ENCODE data around the gene E2F1.
"Not testable (repeated sequence)": the region's sequence is repeated elsewhere in the genome, so short reads cannot be mapped to it uniquely, and the experiment has no call there.

Gene E2F1

DNA sequence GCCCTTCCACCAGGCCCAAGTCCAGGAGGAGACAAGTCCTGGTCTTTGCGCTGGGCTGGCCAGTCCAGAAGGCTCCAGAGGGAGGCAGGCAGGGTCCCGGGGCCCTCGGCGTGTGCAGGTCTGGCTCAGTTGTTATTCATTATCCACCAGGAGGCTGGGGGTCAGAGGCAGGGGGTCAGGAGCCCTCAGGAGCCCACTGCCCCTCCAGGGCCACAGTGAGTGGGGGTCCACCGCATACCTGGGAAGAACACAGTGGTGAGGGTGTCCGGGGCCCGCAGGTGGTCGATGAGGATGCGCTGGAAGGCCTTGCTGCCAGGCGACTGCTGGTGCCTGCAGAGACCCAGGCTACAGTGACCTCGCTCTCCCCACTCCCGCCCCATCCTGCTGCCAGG is 28.5 kb downstream of the E2F1 start:
- no peak for DNase-seq (ENCODE audit: low read depth)

DNA sequence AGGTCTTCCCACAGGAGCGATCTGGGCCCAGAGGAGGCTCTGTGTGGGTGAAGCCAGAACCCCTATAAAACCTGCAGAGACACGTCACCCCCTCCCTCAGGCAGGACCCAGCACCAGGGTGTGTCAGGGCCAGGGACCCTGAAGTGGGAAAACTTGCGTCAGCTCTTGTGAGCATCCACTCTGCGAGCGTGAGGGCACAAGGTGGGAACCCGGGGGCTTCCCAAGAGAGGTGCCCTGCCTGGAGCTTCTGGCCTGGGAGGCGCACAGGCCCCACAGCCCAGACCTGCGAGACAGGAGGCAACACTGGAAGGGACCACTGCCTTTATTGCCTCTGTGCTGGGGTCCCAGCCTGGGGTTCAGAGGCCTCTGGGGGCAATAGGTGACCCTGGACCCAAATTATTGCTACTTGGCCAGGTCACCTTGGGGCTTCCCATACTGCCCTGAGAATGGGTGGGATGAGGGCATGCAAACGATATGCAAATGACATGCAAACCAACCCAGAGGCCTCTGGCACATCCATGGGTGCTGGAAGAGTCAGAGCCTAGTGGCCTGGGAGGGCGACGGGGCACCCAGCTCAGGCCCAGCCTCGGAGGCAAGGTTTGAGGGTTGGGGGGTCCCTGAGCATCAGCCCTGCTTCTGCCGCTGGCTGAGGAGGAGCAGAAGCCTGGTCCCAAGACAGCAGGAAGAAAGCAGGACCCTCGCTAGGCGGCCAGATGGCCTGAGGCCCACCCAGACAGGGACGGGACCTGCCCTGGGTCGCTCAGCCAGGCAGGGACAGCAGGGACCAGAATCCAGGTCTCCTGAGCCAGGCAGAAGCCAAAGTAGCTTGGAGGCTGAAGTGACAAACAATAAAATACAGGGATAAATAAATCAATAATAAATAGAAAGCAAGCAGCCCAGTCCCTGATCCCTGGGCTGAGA is 29.1 kb downstream of the E2F1 start:
- DNase-seq (ENCODE audit: low read depth) = no peak

DNA sequence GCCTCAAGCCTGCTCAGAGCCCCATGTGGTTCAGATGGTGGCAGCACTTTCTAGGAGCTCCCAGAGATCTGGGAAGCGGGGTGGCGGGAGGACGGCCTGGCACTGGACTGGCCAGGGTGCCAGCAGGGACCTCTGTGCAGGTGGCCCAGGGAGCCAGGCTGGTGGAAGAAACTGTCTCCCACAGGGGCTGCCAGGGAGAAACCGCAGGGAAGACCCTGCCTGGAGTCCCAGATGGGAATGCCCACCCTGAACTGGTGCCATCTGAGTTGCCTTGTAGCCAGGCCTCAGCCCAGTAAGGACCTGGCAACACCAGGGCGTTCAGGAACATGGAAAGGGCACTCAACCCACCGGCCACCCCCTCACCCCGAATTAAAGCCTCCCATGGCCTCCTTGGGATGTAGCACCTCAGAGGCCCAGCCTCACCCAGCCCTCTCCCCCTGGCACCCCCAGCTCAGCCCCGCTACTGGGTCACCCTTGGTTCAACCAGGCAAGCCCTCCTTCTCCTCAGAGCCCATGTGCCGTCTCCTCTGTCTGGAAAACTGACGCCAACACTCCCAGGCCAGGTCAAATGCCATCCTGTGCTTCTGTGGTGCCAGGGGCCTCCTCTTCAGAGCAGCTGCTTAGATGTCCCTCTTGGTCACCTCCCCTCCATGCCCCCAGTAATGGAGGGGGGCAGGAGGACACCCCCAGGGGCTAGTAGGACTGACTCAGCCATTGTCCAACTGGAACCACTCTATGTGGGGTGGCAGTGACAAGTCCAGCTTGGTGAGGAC is 30.0 kb downstream of the E2F1 start:
- DNase-seq (ENCODE audit: low read depth) = no peak

DNA sequence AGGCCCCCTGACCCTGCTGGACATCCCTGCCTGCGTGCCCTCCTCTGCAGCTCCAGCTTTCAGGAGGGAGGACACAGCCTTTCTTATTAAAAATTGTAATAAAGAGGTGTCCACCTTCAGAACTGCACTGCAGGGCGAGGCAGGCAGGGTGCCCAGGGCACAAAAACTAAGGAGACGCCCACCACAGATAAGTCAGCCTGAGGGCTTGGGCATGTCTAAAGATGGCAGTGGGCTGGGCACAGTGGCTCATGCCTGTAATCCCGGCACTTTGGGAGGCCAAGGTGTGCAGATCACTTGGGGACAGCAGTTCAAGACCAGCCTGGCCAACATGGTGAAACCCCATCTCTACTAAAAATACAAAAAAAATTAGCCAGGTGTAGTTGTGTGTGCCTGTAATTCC is 31.0 kb downstream of the E2F1 start:
- no peak for DNase-seq (ENCODE audit: low read depth)

DNA sequence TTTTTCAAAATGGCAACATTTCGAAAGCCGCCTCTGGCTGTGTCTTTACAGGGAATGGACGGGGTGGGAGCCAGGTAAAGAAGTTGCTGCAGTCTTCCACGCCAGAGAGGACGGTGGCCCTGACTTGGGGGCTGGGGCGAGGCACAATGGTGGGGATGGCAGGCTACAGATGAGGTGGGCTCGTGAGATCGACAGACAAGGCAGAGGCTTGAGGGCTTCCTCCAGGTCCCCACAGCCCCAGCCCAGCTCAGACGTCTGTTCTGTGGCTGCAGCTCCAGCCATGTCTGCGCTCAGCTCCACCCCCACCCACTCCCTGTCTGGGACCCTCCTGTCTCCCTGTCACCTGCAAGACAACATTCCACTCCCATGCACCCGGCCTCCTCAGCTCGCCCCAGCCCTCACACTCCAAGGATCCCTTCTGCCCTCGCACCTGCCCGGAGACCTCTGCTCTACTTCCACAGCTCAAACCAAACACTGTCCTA is 31.5 kb downstream of the E2F1 start:
- DNase-seq (ENCODE audit: low read depth) = no peak

DNA sequence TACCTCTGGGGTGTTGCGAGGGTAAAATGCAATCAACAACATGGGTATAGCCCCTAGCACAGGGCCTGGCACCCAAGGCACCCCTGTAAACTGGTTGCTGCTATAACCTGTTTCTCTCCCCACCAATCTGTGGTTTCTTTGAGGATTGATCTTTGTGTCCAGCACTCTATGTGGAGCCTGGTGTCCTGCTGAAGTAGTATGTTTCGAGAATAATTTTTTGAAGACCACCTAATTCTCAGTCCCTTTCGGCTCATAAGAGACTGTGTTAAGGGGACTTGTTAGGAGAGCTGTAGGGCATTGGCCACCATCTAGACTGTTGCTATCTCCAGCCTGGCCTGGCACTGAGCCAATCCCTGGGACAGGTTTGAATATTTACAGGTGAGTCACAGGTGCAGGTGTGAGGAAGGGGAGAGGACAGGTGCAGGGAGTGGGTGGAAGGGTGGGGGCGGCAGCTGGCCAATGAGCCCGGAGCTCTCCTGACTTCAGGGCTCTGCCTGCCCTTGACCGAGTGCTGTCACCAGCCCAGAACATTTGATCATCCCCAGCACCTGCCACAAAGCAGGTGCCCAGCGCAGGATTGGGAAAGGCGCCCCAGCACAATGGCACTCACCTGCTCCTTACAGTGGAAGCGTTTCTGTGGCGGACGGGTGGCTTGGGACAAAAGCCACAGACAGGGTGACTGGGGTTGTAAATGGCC is 32.1 kb downstream of the E2F1 start:
- no peak for DNase-seq (ENCODE audit: low read depth)

DNA sequence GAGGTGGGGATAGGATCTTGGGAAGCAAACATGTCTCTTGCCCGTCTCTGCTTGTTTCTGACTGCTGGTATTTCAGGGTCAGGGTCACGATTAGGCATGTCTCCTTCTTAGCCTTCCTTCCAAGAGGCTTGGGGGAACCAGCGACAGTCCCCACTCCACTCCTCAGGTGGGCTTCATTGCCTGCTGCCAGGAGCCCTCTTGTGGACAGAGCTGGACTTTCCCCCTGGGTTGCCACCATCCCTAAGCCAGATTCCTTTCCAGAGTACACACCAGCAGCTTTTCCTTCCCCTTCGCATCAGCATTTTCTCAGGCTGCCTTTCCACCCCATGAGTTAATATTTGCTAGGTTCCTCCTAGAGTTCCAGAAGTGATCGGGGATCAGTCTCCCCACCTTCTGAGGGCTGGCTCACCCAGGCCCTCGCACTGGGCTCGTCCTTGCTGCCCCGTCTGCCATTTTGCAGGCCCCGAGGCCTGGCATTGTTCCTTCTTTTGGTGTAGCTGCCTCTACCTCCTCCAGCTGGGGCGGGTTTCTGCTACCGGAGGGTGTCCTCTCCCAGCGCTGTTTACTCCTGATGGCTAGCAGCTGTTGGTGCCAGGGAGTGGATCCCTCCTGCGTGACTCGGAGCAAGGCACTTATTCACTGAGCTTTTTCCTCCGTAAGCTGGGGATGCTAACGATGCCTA is 32.8 kb downstream of the E2F1 start:
- DNase-seq (ENCODE audit: low read depth) = no peak

DNA sequence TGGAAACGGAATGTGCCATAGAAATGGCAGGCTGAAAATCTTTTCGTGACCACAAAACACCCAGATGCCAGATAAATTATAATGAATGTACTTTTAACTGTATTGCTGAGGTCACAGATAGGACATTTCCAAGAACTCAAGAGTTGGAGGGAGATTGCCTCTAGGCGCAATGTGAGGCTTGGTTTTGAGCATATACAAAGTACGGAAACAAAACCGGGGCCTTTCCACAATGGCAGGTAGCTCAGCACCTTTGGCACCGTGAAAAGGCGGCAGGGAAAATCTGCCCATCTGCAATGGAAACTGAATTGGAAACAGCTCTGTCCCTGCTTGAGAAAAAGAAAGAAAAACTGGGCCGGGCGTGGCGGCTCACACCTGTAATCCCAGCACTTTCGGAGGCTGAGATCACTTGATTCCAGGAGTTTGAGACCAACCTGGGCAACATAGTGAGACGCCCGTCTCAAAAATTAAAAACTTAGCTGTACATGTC is 34.6 kb downstream of the E2F1 start:
- DNase-seq (ENCODE audit: low read depth) = no peak

DNA sequence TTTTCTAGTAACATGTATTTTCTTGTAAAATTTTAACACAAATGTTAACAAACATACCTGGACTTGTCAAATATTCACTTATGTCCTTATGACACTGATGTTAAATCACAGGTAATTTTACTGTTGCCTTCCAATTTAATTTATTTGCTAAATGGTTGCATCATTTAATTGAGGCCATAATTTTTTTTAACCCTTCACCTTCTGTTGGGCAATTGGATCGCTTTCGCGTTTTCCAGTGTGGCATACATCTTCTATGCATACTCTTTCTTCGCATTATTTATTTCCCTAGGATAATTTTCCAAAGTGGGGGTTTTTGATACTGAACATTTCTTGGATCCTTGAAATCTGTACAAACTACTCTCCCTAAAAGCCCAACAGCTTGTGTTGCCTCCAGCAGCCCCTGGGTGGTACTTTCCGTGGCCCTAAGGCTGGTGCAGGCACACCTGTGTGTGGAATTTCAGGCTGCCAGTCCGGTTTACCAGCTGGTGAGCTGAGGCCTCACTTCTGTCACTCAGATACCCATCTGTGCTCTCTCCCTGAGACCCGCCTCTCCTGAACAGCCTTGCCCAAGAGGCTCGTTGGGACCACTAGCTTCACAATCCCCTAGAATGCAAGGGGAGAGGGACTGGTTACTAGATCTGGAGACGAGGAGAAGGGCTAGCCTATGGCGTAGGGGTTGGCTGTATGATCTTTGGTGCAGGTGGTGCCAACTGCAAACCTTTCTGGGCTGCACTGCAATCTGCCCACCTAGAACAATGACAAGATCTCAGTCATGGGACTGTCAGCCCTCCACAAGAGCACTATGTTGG is 35.2 kb downstream of the E2F1 start:
- DNase-seq (ENCODE audit: low read depth) = no peak

DNA sequence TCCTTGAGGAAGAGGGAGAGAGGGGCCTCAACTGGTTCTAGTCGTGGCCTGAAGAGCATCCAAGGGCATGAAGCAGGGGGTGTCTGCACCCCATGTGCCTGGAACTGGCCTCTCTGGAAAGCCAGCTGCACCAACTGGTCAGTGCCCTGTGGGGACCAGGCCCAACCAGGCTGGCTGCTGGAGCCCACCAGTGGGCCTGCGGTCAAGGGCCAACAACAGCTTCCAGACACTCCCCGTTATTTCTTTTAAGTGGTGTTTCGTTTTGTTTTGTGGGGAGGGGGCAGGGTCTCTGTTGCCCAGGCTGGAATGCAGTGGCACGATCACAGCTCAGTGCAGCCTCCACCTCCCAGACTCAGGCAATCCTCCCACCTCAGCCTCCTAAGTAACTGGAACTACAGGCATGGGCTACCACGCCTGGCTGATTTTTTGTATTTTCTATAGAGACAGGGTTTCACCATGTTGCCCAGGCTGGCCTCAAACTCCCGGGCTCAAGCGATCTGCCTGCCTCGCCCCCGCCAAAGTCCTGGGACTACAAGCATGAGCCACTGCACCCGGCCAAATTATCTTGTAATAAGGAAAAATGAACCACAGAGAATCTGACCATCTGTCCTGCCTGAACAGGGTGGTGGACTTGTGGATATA is 36.0 kb downstream of the E2F1 start:
- DNase-seq (ENCODE audit: low read depth) = no peak

DNA sequence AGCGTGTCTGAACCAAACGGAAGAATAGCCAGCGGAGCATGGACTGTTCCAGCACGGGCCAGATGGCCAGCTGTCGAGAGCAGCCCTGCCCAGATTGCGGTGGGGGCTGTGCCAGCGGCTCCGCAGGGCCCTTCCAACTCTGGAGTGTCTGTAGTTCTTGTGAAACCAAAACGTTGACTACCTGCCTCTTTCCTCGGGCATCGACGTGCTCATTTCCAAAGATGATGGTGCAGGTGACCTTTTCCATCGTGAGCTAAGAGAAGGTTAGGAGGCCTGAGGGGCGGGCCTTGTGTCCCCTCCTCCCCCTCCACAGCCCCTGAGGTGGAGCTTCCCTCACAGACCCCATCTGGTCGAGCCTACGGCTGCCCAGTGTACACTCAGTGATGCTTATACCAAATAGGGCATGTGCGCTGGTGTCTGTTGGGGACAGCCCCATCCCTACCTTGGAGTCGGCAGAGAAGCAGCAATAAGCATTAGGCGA is 36.9 kb downstream of the E2F1 start:
- no peak for DNase-seq (ENCODE audit: low read depth)

DNA sequence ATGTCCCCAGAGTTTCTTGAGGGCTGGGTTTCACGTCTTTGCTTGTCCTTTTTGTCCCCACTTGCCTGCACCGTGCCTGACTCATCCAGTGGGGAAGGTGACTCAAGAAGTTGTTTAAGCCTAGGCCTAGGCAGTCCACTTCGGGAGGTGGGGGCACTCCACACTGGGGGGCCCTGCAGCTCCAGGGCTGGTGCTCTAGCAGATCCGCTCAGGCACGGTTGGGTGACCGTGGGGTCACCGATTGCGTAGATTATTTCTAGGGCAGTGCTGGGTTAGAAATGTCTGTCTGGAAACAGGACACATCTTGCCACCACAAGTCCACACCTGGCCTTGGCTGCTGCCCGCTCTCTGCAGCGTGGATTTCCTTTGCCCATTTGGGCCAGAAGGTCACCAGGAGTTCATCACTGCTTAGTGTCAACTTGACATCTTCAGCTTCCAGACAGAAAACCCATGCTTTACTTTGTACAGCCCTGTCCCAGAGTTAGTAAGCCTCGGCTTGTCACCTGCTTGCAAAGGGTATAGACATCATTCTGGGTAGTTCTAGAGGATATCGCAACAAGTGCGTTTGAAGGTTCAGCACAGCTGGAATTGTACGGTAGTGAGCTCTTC is 37.7 kb downstream of the E2F1 start:
- no peak for DNase-seq (ENCODE audit: low read depth)

DNA sequence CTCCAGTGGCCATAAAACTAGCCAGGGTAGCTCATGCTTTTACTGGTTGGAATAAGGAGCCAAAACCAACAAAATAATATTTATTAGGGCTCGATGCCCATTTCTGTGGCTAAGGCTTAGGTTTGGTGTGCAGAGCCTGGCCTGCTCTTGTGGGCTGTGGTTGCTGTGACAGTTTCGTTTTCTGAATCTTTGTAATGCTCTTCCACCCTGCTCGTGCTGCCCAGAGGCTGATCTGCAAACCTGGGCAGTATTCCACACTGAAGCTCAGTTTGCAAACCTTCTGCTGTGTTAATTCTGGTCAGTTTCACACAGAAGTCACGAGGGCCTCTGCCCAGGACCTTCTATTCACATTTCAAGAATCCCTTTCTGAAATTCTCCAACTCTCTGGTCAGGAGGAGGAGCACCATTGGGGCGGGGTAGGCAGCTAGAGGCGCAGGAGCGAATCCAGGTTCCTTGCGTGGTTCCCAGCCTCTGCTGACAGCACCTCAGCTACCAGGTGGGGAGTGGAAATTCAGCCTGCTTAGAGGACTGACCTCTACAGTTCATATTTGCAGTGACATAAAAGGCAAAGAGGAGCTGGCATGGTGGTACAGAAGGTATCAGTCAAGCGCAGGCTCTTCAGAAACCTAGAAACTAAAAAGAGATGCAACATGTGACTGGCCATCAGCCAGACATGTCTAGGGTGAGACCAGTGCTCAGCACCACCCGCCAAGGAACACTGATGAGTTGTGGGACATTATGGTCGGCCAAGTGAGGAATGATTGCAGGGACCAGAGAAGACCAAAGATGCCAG is 38.4 kb downstream of the E2F1 start:
- DNase-seq (ENCODE audit: low read depth) = no peak

DNA sequence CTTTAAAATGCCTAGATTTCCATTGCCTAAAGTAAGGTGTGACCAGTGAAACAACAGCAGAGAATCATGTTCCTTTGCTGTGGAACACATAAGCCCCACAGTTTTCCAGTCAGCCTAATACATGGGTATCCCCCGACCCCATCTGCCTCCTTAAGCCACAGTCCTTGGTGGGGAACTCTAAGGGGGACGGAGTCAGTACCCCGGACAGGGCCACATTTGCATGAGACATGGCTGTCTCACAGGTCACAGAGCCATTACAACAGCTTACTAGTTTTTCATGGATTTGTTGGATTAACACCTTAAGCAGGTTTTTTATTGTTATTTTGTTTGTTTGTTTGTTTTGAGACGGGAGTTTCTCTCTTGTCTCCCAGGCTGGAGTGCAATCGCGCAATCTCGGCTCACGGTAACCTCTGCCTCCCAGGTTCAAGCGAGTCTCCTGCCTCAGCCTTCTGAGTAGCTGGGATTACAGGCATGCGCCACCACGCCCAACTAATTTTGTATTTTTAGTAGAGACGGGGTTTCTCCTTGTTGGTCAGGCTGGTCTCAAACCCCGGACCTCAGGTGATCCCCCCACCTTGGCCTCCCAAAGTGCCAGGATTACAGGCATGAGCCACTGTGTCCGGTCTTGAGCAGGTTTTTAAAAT is 39.1 kb downstream of the E2F1 start:
- not testable (repeated sequence) for DNase-seq (ENCODE audit: low read depth)

DNA sequence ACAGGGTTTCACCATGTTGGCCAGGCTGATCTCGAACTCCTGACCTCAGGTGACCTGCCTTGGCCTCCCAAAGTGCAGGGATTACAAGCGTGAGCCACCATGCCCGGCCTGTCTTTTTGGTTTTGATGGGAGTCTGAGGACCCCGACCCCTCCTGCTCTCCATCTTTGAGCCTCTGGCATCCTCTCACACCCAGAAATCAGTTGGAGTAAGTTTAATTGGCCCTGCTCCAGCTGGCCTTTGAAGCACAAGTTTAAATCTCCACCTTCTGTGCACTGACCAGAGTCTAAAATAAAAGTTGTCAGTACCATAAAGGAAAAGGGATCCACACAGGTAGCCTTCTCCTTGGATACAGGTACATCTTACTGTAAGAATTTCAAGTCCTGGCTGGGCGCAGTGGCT is 40.0 kb downstream of the E2F1 start:
- no peak for DNase-seq (ENCODE audit: low read depth)

DNA sequence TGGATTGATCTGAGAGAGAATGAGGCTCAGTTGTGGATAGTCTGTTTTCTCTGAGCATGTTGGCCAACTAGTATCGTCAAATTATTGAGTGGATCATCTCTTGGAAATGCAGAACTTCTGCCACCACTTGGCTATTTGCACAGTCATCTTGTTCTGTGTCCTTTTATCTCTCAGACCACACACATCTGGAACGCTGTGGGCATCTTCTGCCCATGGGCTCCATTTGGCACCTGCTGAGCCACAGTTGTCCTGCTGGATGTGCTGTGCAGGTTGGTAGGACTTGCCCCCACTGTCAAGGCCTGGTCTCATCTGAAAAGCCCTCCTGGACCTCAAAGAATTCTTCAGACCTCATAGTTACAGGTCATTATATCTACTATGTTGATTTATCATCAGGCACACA is 40.8 kb downstream of the E2F1 start:
- no peak for DNase-seq (ENCODE audit: low read depth)

DNA sequence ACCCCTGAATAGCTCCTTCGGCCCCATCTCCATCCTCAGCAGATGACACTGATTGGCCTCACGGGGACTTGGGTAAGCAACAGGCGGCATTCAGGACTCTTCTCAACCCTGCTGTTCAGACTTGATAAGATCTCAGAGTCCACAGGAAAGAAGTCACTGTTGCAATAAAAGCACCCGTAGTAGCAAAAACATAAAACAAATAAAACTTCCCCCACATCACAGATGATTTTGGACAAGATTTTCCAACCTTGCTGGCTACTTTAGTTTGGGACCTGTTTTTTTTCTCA is 41.2 kb downstream of the E2F1 start:
- DNase-seq (ENCODE audit: low read depth) = no peak

DNA sequence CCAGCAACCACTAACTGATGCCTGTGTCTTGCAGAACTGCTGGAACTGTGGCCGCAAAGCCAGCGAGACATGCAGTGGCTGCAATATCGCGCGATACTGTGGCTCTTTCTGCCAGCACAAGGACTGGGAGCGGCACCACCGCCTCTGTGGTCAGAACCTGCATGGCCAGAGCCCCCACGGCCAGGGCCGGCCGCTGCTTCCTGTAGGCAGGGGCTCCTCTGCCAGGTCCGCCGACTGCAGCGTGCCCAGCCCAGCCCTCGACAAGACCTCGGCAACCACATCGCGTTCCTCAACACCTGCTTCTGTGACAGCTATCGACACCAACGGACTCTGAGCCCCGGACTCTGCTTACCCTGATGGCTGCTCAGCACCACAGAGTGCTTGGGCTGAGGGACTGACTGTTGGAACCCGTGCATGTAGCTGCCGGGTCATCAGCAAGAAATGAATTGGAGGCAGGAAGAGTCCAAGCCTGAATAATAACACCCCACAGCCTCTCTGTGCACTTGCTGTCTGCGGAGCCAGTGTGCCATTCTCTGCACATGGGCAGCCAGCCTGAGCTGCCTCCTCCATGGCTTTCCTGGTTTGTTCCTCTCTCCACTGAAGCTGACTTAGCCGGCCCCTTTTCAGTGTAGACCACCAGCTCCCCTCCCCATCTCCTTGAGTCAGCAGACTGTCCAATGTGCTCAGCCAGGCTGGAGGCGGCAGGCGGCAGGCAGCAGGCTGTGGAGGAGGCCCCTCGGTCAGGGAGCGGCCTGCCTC is 41.7 kb downstream of the E2F1 start:
- DNase-seq (ENCODE audit: low read depth) = no peak

Data from stimulated activated CD8-positive, alpha-beta memory T cell treated with anti-CD3 and anti-CD28 coated beads, Interleukin-15, amount 100 ng/mL, for 24 hours (primary cell).